Upper lobe of left lung (tissue), 4 donors: ENCODE data around the gene CIRBP.

ENCODE experiments used
- POLR2A ChIP-seq, 4 donors: fragments of 450-650 bp; IDR thresholded peaks; one replicate each; pipeline ENCODE4 v1.5.1; 2016 to 2017; ENCODE audit warnings: antibody characterized with exemption in 4 of 4, mild to moderate bottlenecking in 2 of 4
- TF ChIP-seq, protein P1 (sequence below), 6 experiments: fragments of 450-650 bp in 4 of 6; fragments of 200-600 bp in 2 of 6; sonication (generic) in 2 of 6; IDR thresholded peaks; one replicate each; pipeline ENCODE4 v1.5.1; 2016 to 2019; ENCODE audit warnings: antibody characterized with exemption in 6 of 6

DNA sequence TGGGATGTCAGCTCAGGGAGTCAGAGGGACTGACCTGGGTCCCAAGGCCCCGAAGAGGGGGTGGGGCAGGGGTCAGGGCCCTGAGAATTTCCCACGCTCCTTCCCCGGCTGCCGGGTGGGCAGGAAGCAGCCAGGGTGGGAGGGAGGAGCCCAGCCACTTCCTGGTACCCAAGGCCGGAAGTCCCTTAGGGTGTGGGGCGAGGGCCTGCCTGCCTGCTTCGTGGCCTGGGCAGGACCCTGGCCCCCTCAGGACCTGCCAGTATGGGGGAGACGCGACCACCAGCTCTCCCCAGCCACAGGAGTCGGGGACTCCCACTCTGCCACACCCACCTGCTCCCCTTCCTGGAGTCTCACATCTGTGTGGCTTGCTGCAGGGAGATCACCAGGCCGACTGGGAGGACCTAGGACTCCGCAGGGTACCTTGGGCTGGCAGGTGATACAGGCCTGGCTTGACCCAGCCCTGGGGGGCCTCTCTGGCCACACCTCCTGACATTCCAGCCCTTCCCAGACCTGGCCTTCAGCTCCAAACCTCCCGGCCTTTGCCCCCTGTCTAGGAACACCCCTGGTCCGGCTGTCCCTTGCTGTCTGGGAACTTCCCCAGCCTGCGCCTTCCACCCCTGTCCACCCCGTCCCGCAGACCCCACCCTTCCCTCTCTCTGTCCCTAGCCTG is 9.8 kb upstream of the CIRBP start:
- TF ChIP-seq POLR2A (IDR thresholded peaks at IDR 0.05) = peak in 2 of 4 donors; percentile 34 to 78
- TF ChIP-seq, protein P1, sequence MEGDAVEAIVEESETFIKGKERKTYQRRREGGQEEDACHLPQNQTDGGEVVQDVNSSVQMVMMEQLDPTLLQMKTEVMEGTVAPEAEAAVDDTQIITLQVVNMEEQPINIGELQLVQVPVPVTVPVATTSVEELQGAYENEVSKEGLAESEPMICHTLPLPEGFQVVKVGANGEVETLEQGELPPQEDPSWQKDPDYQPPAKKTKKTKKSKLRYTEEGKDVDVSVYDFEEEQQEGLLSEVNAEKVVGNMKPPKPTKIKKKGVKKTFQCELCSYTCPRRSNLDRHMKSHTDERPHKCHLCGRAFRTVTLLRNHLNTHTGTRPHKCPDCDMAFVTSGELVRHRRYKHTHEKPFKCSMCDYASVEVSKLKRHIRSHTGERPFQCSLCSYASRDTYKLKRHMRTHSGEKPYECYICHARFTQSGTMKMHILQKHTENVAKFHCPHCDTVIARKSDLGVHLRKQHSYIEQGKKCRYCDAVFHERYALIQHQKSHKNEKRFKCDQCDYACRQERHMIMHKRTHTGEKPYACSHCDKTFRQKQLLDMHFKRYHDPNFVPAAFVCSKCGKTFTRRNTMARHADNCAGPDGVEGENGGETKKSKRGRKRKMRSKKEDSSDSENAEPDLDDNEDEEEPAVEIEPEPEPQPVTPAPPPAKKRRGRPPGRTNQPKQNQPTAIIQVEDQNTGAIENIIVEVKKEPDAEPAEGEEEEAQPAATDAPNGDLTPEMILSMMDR (IDR thresholded peaks at IDR 0.05) = no peak
